Neural cell (in vitro differentiated cells): ENCODE measurements around the gene KIF6.

Source experiments
- EP300 ChIP-seq: fragments of 450-650 bp; conservative IDR thresholded peaks from 2 replicates; pipeline ENCODE4 v1.6.1; 2014; ENCODE audit warnings: antibody characterized with exemption, mild to moderate bottlenecking, moderate library complexity; ENCODE audit not compliant: poor library complexity, severe bottlenecking
- EZH2 ChIP-seq: fragments of 200-600, 300-800 bp; shearing (Covaris generic), sonication (generic); IDR thresholded peaks from 2 replicates; pipeline ENCODE4 v1.6.1; 2014; ENCODE audit warnings: antibody characterized with exemption, low read length, borderline replicate concordance, mild to moderate bottlenecking; ENCODE audit not compliant: insufficient read depth, poor library complexity, severe bottlenecking
- POLR2AphosphoS5 ChIP-seq: IDR thresholded peaks from 2 replicates; pipeline ENCODE4 v1.6.1; 2012
- RAD21 ChIP-seq: fragments of 450-650 bp; conservative IDR thresholded peaks from 2 replicates; pipeline ENCODE4 v1.6.1; 2014; ENCODE audit warnings: antibody characterized with exemption, mild to moderate bottlenecking, moderate library complexity
- TF ChIP-seq, protein P1 (sequence below): fragments of 450-650 bp; IDR thresholded peaks from 2 replicates; pipeline ENCODE4 v1.5.1; 2014; ENCODE audit warnings: antibody characterized with exemption, mild to moderate bottlenecking, moderate library complexity; ENCODE audit not compliant: poor library complexity, severe bottlenecking
- TF ChIP-seq, protein P2 (sequence below): IDR thresholded peaks from 2 replicates; pipeline ENCODE4 v1.6.1; 2012; ENCODE audit warnings: borderline replicate concordance

DNA sequence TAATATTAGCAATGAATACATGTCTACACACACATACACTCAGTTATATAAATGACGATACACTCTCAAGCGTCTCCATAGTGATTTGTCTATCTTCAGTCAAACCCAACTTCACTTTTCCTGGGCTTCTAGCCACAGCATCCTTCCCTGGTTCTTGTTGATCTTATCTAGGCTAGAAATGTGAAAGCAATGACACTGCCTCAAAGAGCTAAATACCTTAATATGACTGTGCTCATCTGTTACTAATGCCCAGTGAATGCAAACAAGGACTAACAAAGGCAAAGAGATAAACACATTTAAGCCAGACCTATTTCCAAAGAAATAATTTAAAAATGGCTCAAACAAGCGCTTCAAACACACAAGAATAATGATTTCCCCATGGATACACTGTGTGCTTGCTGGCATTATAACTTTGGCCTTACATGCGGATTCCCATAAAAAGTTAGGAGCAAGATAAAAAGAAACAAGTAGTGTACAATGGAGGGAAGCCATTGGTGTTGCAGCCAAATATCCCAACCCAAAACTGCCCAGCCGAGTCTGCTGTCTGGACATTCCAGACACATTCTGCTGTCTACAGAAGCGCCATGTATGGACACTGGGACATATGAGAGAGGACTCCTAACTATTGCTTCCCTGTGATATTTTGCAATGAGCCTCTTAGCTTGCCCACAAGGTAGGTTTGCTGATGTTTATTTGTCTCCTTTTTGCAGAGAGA, 47.5 kb upstream of the KIF6 start:
- TF ChIP-seq EZH2 (no peak), POLR2AphosphoS5 (no peak), EP300 (no peak), RAD21 (no peak)
- TF ChIP-seq, protein P1, sequence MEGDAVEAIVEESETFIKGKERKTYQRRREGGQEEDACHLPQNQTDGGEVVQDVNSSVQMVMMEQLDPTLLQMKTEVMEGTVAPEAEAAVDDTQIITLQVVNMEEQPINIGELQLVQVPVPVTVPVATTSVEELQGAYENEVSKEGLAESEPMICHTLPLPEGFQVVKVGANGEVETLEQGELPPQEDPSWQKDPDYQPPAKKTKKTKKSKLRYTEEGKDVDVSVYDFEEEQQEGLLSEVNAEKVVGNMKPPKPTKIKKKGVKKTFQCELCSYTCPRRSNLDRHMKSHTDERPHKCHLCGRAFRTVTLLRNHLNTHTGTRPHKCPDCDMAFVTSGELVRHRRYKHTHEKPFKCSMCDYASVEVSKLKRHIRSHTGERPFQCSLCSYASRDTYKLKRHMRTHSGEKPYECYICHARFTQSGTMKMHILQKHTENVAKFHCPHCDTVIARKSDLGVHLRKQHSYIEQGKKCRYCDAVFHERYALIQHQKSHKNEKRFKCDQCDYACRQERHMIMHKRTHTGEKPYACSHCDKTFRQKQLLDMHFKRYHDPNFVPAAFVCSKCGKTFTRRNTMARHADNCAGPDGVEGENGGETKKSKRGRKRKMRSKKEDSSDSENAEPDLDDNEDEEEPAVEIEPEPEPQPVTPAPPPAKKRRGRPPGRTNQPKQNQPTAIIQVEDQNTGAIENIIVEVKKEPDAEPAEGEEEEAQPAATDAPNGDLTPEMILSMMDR = no peak
- TF ChIP-seq, protein P2, sequence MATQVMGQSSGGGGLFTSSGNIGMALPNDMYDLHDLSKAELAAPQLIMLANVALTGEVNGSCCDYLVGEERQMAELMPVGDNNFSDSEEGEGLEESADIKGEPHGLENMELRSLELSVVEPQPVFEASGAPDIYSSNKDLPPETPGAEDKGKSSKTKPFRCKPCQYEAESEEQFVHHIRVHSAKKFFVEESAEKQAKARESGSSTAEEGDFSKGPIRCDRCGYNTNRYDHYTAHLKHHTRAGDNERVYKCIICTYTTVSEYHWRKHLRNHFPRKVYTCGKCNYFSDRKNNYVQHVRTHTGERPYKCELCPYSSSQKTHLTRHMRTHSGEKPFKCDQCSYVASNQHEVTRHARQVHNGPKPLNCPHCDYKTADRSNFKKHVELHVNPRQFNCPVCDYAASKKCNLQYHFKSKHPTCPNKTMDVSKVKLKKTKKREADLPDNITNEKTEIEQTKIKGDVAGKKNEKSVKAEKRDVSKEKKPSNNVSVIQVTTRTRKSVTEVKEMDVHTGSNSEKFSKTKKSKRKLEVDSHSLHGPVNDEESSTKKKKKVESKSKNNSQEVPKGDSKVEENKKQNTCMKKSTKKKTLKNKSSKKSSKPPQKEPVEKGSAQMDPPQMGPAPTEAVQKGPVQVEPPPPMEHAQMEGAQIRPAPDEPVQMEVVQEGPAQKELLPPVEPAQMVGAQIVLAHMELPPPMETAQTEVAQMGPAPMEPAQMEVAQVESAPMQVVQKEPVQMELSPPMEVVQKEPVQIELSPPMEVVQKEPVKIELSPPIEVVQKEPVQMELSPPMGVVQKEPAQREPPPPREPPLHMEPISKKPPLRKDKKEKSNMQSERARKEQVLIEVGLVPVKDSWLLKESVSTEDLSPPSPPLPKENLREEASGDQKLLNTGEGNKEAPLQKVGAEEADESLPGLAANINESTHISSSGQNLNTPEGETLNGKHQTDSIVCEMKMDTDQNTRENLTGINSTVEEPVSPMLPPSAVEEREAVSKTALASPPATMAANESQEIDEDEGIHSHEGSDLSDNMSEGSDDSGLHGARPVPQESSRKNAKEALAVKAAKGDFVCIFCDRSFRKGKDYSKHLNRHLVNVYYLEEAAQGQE = no peak
